Fibroblast of lung (primary cell): ENCODE results near the gene INHBE.

Source experiments
- EZH2 ChIP-seq: IDR thresholded peaks from 2 replicates; pipeline ENCODE4 v1.5.1; 2012; ENCODE audit warnings: low read length, control low read depth, mild to moderate bottlenecking; ENCODE audit errors: missing control alignments
- TF ChIP-seq, protein P1 (sequence below), 2 donors: IDR thresholded peaks in 1 of 2; conservative IDR thresholded peaks in 1 of 2; 1 replicate in 1 of 2; 2 replicates in 1 of 2; pipeline ENCODE4 v1.5.1; 2011 to 2012; ENCODE audit warnings: low read length in 2 of 2, control low read depth in 1 of 2, inconsistent platforms in 1 of 2, low read depth in 1 of 2, mild to moderate bottlenecking in 1 of 2

DNA sequence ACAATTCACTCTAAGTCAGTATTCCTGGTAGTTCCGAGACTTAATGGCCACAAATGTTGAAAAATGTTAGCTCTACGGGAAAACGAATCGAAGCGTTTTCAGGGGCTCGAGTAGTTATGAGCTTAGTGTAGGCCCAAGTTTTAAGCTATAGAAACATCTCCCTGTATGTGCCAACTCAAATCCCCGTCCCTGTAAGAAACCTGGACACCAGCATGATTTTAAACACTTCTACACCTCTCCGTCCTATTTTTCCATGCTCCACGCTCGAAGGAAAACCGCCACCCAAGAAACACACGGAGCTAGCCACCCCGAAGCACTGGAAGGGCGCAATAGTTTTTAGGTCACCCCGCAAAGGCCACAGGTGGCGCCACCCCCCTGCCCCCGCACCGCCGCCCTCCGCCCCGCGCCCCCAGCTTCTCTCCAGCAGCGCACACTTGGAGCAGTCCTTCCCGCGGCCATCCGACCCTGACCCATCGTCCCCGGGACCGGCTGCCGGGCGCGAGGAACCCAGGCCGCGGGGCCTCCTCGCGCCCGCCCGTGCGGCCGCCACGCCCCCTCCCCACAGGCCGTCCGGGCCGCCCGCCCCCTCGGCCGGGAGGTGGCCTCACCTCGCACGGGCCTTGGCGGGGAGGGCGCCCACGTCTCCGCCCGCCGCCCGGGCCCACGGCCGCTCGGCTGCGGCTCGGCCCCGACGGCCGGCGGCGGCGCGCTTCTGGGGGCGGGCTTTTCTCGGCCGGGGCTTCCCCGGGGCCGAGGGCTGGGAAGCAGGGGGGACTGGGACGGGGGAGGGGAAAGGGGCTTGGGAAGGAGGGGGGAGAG is 24.8 kb upstream of the INHBE start:
- TF ChIP-seq, protein P1, sequence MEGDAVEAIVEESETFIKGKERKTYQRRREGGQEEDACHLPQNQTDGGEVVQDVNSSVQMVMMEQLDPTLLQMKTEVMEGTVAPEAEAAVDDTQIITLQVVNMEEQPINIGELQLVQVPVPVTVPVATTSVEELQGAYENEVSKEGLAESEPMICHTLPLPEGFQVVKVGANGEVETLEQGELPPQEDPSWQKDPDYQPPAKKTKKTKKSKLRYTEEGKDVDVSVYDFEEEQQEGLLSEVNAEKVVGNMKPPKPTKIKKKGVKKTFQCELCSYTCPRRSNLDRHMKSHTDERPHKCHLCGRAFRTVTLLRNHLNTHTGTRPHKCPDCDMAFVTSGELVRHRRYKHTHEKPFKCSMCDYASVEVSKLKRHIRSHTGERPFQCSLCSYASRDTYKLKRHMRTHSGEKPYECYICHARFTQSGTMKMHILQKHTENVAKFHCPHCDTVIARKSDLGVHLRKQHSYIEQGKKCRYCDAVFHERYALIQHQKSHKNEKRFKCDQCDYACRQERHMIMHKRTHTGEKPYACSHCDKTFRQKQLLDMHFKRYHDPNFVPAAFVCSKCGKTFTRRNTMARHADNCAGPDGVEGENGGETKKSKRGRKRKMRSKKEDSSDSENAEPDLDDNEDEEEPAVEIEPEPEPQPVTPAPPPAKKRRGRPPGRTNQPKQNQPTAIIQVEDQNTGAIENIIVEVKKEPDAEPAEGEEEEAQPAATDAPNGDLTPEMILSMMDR (conservative IDR thresholded peaks at IDR 0.05 in 1 of 2, IDR thresholded peaks at IDR 0.05 in 1 of 2; ENCODE audit: low read depth in 1 of 2, low read length in 2 of 2) = no peak
- no peak for TF ChIP-seq EZH2
